Upper lobe of left lung (tissue), 4 donors: ENCODE results near the gene REEP5.

Source experiments
- EP300 ChIP-seq, 4 donors: sonication (generic); formaldehyde crosslinking; IDR thresholded peaks; one replicate each; pipeline ENCODE4 v1.5.1; 2017; ENCODE audit warnings: antibody characterized with exemption in 4 of 4, control low read depth in 2 of 4
- POLR2A ChIP-seq, 4 donors: fragments of 450-650 bp; IDR thresholded peaks; one replicate each; pipeline ENCODE4 v1.5.1; 2016 to 2017; ENCODE audit warnings: antibody characterized with exemption in 4 of 4, mild to moderate bottlenecking in 2 of 4
- POLR2AphosphoS5 ChIP-seq, 2 donors: sonication (generic); formaldehyde crosslinking; IDR thresholded peaks; one replicate each; pipeline ENCODE4 v1.5.1; 2017; ENCODE audit warnings: antibody characterized with exemption in 2 of 2
- TF ChIP-seq, protein P1 (sequence below), 6 experiments: fragments of 450-650 bp in 4 of 6; fragments of 200-600 bp in 2 of 6; sonication (generic) in 2 of 6; IDR thresholded peaks; one replicate each; pipeline ENCODE4 v1.5.1; 2016 to 2019; ENCODE audit warnings: antibody characterized with exemption in 6 of 6

DNA sequence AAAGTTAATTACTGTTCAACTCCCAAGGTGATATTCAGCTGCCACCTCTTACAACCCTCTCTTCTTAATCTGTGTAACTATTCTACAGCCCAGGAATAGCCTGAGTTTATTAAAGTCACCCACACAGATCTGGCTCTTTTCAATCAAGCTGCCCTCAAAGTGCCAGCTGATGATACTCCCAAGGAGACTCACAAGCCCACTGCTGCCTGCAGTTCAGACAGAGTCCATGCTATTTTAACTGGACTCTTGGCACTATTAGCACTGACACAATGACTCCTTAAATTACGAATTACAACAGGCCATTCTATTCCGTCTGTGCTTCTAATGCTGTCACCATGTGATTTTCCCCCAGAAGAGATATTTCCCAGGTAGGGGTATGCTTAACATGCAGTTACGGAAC is 26.3 kb downstream of the REEP5 start:
- TF ChIP-seq POLR2AphosphoS5 (IDR thresholded peaks at IDR 0.05) (no peak), POLR2A (IDR thresholded peaks at IDR 0.05) (no peak), EP300 (IDR thresholded peaks at IDR 0.05) (no peak)
- TF ChIP-seq, protein P1, sequence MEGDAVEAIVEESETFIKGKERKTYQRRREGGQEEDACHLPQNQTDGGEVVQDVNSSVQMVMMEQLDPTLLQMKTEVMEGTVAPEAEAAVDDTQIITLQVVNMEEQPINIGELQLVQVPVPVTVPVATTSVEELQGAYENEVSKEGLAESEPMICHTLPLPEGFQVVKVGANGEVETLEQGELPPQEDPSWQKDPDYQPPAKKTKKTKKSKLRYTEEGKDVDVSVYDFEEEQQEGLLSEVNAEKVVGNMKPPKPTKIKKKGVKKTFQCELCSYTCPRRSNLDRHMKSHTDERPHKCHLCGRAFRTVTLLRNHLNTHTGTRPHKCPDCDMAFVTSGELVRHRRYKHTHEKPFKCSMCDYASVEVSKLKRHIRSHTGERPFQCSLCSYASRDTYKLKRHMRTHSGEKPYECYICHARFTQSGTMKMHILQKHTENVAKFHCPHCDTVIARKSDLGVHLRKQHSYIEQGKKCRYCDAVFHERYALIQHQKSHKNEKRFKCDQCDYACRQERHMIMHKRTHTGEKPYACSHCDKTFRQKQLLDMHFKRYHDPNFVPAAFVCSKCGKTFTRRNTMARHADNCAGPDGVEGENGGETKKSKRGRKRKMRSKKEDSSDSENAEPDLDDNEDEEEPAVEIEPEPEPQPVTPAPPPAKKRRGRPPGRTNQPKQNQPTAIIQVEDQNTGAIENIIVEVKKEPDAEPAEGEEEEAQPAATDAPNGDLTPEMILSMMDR (IDR thresholded peaks at IDR 0.05) = no peak
